Loucy (cell line): Measurements from ENCODE around the gene CDH4.

Experiments used
- H2AFZ ChIP-seq: fragments of 200-600 bp; sonication (generic); 2 replicates; pipeline ENCODE4 v1.6.0; 2016; ENCODE audit warnings: antibody characterized with exemption, mild to moderate bottlenecking, low read length, moderate library complexity
- H3F3A ChIP-seq: fragments of 200-600 bp; 2 replicates; pipeline ENCODE4 v1.6.0; 2016; ENCODE audit warnings: antibody characterized with exemption, low read depth, mild to moderate bottlenecking
- H3K27me3 ChIP-seq: fragments of 200-600 bp; sonication (generic); 2 replicates; pipeline ENCODE4 v1.6.1; 2014; ENCODE audit warnings: low read length, mild to moderate bottlenecking; ENCODE audit not compliant: insufficient read depth, poor library complexity, severe bottlenecking
- H3K36me3 ChIP-seq: fragments of 200-600 bp; sonication (generic); 2 replicates; pipeline ENCODE4 v1.6.1; 2016; ENCODE audit warnings: low read length; ENCODE audit not compliant: insufficient read depth
- H3K4me1 ChIP-seq: fragments of 200-600 bp; sonication (generic); 2 replicates; pipeline ENCODE4 v1.5.1; 2014; ENCODE audit warnings: low read length, mild to moderate bottlenecking; ENCODE audit not compliant: insufficient read depth, poor library complexity, severe bottlenecking
- H3K4me2 ChIP-seq: fragments of 200-600 bp; sonication (generic); 2 replicates; pipeline ENCODE4 v1.6.0; 2014; ENCODE audit warnings: antibody characterized with exemption, low read length, low read depth, mild to moderate bottlenecking; ENCODE audit not compliant: poor library complexity, severe bottlenecking
- H3K4me3 ChIP-seq: fragments of 200-600 bp; sonication (generic); 2 replicates; pipeline ENCODE4 v1.5.1; 2014; ENCODE audit warnings: low read length, mild to moderate bottlenecking, mixed read lengths; ENCODE audit not compliant: poor library complexity, severe bottlenecking
- H3K79me2 ChIP-seq: fragments of 200-600 bp; sonication (generic); 2 replicates; pipeline ENCODE4 v1.6.1; 2014; ENCODE audit warnings: low read length; ENCODE audit not compliant: insufficient read depth
- H3K9ac ChIP-seq: fragments of 200-600 bp; sonication (generic); 2 replicates; pipeline ENCODE4 v1.6.0; 2014; ENCODE audit warnings: mild to moderate bottlenecking, low read depth, low read length, moderate library complexity; ENCODE audit not compliant: poor library complexity, severe bottlenecking
- H3K9me2 ChIP-seq: fragments of 200-600 bp; sonication (generic); replicated peaks from 2 replicates; pipeline ENCODE4 v1.6.1; 2016; ENCODE audit warnings: low read depth, low read length, mixed read lengths
- H3K9me3 ChIP-seq: fragments of 200-600 bp; sonication (generic); 2 replicates; pipeline ENCODE4 v1.6.1; 2014; ENCODE audit warnings: mild to moderate bottlenecking, antibody characterized with exemption, low read length, low read depth; ENCODE audit not compliant: insufficient read depth
- H4K20me1 ChIP-seq: fragments of 200-600 bp; sonication (generic); 2 replicates; pipeline ENCODE4 v1.6.0; 2014; ENCODE audit warnings: antibody characterized with exemption, low read length, mild to moderate bottlenecking; ENCODE audit not compliant: insufficient read depth, poor library complexity, severe bottlenecking
- EZH2phosphoT487 ChIP-seq: fragments of 200-600 bp; IDR thresholded peaks from 2 replicates; pipeline ENCODE4 v1.6.1; 2018; ENCODE audit warnings: antibody characterized with exemption, mild to moderate bottlenecking, moderate library complexity, borderline replicate concordance
- TF ChIP-seq, protein P1 (sequence below): fragments of 200-600 bp; sonication (generic); conservative IDR thresholded peaks from 2 replicates; pipeline ENCODE4 v1.5.1; 2014; ENCODE audit warnings: mild to moderate bottlenecking, antibody characterized with exemption, low read length

CDH4 gene

DNA sequence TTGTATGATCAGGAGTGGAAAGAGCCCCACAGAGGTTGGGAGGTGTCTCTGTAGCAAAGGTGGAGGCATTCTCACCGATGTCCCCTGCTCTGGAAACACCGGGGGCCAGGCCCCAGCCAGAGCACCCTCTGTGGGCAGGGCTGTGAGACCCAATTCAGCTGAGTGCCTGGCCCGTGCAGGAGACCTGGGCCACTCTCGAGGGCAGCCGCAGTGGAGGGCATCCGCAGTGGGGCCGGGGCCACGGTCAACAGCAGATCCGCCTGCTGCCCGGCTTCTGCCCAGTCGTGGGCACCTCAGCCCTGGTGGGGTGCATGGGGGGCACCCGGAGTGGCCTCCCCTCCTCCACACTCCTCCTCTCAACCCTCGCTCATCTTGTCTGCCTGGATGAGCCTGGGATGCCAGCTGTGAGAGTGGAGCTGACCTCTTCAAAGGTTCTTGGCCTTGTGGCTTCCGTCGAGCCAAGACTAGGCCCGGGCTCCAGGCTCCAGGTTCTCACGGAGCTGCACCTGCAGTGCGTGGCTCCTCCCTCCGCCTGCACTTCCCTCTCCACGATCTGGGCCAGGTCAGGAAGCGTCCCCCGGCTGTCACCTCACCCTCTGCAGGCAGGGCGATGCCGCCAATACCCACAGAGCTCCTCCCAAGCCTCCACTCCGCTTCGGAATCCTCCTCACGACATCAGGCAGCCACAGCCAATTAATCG is 678.9 kb downstream of the CDH4 start:
- Histone ChIP-seq H3K9ac (no peak overlapping the region), H3K9me2 (no peaks in the 10 kb centered on the region), H3K9me3 (no peaks in the 10 kb centered on the region), H3K36me3 (peaks cover 6% of the 10 kb centered on the region; the same call in 1 of the 2 replicates), H3K4me2 (no peak overlapping the region), H3K4me3 (no peak overlapping the region), H3K27me3 (no peaks in the 10 kb centered on the region), H3F3A (no peaks in the 10 kb centered on the region), H3K4me1 (no peaks in the 10 kb centered on the region), H2AFZ (no peak overlapping the region), H4K20me1 (no peaks in the 10 kb centered on the region), H3K79me2 (no peaks in the 10 kb centered on the region)
- TF ChIP-seq, protein P1, sequence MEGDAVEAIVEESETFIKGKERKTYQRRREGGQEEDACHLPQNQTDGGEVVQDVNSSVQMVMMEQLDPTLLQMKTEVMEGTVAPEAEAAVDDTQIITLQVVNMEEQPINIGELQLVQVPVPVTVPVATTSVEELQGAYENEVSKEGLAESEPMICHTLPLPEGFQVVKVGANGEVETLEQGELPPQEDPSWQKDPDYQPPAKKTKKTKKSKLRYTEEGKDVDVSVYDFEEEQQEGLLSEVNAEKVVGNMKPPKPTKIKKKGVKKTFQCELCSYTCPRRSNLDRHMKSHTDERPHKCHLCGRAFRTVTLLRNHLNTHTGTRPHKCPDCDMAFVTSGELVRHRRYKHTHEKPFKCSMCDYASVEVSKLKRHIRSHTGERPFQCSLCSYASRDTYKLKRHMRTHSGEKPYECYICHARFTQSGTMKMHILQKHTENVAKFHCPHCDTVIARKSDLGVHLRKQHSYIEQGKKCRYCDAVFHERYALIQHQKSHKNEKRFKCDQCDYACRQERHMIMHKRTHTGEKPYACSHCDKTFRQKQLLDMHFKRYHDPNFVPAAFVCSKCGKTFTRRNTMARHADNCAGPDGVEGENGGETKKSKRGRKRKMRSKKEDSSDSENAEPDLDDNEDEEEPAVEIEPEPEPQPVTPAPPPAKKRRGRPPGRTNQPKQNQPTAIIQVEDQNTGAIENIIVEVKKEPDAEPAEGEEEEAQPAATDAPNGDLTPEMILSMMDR = no peak
- no peak for TF ChIP-seq EZH2phosphoT487

DNA sequence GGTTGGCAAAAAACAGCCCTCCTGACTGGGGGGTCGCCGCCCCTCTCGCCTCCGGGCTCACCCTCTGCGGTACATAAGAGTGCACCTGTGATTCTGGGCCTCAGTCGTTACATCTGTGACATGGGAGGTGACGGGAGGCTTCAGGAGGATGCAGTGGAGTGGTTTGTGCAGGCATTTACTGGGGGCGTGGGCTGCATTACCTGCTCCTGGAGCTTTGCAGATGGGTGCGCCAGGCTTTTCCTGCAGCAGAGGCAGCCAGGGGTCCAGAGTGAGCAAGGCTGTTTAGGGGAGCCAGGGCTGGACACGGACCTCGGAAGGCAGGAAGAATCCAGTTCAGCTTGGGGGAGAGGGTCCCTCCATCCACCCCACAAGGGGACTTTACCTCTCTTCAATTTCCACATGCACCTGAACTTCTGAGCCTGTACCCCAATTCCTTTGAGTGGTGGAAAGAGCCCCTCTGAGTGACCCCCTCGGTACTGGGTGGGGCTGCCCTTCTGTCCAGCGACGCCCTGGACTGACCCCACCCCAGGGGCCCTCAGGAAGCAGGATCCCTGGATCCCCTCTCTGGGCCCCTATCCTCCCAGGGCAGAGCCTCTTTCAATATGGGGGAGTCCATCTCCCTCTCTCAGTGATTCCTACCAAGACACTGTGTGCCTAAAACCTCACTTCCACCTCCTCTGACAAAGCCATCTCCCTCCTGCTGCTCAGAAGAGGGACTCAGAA is 679.6 kb downstream of the CDH4 start:
- H3F3A ChIP-seq = no peaks in the 10 kb centered on the region
- no peak overlapping the region for H3K9ac ChIP-seq
- no peak overlapping the region for H3K4me2 ChIP-seq
- no peaks in the 10 kb centered on the region for H3K9me3 ChIP-seq
- no peak overlapping the region for H3K4me3 ChIP-seq
- no peak overlapping the region for H2AFZ ChIP-seq
- no peaks in the 10 kb centered on the region for H3K4me1 ChIP-seq
- no peaks in the 10 kb centered on the region for H3K79me2 ChIP-seq
- TF ChIP-seq, protein P1 = no peak
- TF ChIP-seq EZH2phosphoT487 = no peak
- H3K9me2 ChIP-seq = no peaks in the 10 kb centered on the region
- peaks cover 6% of the 10 kb centered on the region; the same call in 1 of the 2 replicates for H3K36me3 ChIP-seq
- H3K27me3 ChIP-seq = no peaks in the 10 kb centered on the region
- H4K20me1 ChIP-seq = no peaks in the 10 kb centered on the region

DNA sequence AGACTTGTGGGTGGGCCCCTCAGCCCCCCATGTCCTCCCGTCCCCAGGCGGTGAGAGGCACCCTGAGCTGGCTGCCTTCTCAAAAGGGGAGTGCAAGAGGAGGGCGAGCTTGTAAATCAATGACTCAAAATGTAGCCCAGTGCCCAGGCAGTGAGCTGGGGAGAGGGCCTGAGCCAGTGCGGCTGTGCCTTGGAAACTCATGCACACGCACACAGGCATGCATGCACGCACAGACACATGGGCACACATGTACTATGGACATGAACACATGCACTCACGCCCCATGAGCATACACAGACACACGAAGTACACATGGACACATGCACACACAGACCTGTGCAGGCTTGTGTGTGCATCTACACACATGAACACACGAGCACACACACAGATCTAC is 680.1 kb downstream of the CDH4 start:
- peaks cover 6% of the 10 kb centered on the region; the same call in 1 of the 2 replicates for H3K36me3 ChIP-seq
- H3K4me2 ChIP-seq = no peak overlapping the region
- H3F3A ChIP-seq = no peaks in the 10 kb centered on the region
- no peaks in the 10 kb centered on the region for H3K79me2 ChIP-seq
- no peak overlapping the region for H2AFZ ChIP-seq
- no peaks in the 10 kb centered on the region for H3K27me3 ChIP-seq
- no peak for TF ChIP-seq EZH2phosphoT487
- TF ChIP-seq, protein P1 = no peak
- H3K4me1 ChIP-seq = no peaks in the 10 kb centered on the region
- H4K20me1 ChIP-seq = no peaks in the 10 kb centered on the region
- no peaks in the 10 kb centered on the region for H3K9me2 ChIP-seq
- H3K4me3 ChIP-seq = no peak overlapping the region
- H3K9me3 ChIP-seq = no peaks in the 10 kb centered on the region
- H3K9ac ChIP-seq = no peak overlapping the region
